CD4-positive, alpha-beta T cell treated with Interleukin-6 at 100 ng/mL for 8 hours (primary cell): ENCODE measurements around the gene RIOK3.
"Not testable (repeated sequence)": the region's sequence is repeated elsewhere in the genome, so short reads cannot be mapped to it uniquely, and the experiment has no call there.

Experiments used
- DNase-seq: peaks from one replicate; pipeline ENCODE4 v3.0.0-alpha.2; 2020; ENCODE audit warnings: mixed read lengths, low spot score

Gene RIOK3, protein sequence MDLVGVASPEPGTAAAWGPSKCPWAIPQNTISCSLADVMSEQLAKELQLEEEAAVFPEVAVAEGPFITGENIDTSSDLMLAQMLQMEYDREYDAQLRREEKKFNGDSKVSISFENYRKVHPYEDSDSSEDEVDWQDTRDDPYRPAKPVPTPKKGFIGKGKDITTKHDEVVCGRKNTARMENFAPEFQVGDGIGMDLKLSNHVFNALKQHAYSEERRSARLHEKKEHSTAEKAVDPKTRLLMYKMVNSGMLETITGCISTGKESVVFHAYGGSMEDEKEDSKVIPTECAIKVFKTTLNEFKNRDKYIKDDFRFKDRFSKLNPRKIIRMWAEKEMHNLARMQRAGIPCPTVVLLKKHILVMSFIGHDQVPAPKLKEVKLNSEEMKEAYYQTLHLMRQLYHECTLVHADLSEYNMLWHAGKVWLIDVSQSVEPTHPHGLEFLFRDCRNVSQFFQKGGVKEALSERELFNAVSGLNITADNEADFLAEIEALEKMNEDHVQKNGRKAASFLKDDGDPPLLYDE

DNA sequence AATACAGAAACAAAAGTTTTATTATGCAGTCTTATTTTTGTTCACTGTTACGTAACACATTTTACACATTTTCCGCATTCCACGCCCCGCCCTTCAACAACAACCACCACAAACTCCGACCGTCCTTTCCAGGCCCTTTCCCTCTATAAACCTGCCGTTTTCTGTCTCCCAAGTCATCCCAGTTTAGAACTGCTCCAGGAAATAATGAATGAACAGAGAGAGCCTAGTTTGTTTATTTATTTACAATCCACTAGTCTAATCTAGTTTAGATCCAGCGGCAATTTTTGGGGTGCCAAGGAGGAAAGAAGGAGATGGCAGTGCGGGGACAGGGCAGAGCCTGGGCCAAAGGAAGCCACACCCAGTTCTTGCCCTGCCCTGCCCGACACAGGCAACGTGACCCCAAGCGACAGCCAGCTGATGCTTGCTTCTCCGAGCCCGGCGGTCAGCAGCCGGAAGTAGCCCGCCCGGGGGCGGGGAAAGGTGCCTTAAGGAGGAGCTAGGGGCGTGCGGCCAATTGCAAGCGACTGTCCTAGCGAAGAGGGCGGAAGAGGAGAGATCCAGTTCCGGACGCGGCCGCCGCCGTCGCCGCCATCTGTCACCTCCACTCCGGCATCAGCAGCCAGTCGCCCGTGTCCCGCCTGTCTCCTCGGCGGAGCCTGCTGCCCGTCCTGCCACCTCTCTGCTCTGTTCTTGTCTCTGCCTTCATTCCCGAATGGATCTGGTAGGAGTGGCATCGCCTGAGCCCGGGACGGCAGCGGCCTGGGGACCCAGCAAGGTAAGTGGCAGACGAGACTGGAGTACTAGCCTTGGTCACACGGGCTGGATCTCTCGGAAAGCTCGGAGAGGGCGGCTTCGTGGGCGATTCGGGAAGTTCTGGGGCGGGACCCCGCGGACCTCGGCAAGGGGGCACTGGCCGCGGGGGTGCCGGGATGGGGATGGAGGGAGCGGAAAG, at the start of gene RIOK3:
Gene RIOK3 (plus strand): TSS at position 560 of the 952 bp plus-strand sequence. CDS start 153 bp downstream, at position 713.
- DNase-seq: peak; percentile 86

DNA sequence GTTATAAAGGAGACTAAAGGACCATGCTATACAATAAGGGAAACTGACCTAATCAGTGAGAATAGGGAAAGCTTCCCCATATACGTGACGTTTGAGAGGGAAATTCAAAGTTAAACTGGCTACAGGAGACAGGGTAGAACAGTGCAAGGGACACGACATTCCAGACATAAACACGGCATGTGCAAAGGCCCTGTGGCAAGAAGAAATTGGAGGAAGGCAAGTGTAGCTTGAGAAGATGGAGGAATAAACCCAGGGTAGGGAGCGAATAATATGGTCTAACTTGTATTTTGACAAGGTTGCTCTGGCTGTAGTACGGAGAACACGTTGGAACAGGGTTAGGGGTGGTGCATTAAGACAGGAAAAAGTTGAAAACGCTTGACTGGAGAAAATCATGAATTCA, 49.8 kb upstream of the RIOK3 start:
- no peak for DNase-seq

- DNase-seq: no peak
Measured at GRCh38 chr18:23405636-23406035, 47.5 kb upstream of the RIOK3 start.

- no peak for DNase-seq
Measured at GRCh38 chr18:23406271-23406787, 46.8 kb upstream of the RIOK3 start.

GRCh38 chr18:23412351-23412964, 40.6 kb upstream of the RIOK3 start:
- DNase-seq: no peak

- DNase-seq: no peak
Measured at GRCh38 chr18:23415515-23415914, 37.6 kb upstream of the RIOK3 start.

DNA sequence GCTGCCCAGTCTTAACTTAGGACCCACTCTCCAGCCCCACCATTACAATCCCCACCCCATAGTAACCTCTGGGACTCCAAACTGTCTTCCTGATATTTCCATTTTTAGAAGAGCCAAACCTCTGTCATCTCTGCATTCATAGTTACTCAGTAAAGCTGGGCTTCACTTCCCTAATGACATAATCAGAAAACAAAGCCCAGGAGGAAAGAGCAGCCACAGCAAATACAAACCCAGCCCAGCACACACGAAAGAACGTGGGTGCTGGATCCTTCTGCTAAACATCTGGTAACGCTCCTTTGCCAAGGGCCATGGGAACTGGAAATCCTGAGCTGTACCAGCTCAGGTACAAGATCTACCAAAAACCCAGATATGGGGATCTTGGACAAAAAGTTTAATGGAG, 36.8 kb upstream of the RIOK3 start:
- no peak for DNase-seq

DNA sequence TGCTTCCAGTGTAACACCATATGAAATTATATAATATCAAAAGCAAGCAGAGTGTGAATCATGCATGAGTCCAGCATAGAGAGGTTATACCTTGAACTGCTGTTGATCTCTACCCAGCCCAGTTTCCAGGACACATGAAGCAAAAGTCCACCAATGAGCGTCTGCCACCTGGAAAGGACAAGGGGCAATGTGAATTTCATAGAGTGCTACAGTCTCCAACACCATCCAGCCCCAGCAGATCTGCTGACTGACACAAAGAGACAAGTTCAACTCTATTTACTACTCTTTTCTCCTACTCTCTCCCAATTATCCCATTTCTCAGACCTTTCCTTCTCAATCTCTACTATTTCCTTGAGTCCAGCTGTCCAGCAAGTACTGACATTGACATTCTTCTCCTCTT, 31.8 kb upstream of the RIOK3 start:
- DNase-seq: no peak

- no peak for DNase-seq
Measured at GRCh38 chr18:23422751-23423418, 30.2 kb upstream of the RIOK3 start.

DNA sequence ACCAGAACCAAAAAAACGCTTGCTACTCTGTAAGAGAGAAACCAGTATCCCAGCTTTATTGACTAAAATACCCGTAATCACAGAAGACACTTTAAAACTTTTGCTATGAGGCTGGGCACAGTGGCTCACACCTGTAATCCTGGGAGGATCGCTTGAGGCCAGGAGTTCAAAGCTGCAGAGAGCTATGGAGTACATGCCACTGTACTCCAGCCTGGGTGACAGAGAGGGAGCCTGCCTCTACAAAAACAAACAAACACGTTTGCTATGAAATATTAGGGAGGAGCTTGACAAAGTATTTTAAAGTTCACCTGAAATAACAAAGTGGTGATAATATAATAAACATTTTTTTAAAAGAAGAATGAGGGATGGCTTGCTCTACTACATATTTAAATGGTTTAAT, 28.5 kb upstream of the RIOK3 start:
- DNase-seq: no peak

- DNase-seq: no peak
Measured at GRCh38 chr18:23428821-23429220, 24.3 kb upstream of the RIOK3 start.

DNA sequence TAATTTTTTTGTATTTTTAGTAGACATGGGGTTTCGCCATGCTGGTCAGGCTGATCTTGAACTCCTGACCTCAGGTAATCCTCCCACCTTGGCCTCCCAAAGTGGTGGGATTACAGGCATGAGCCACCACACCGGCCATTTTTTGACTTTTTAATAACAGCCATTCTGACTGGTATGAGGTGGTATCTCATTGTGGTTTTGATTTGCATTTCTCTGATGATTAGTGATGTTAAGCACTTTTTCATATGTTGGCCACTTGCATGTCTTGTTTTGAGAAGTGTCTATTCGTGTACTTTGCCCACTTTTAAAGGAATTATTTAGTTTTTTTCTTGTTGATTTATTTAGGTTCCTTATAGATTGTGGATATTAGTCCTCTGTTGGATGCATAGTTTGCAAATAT, 23.5 kb upstream of the RIOK3 start:
- DNase-seq: not testable (repeated sequence)

GRCh38 chr18:23433360-23433759, 19.7 kb upstream of the RIOK3 start:
- DNase-seq: no peak

DNA sequence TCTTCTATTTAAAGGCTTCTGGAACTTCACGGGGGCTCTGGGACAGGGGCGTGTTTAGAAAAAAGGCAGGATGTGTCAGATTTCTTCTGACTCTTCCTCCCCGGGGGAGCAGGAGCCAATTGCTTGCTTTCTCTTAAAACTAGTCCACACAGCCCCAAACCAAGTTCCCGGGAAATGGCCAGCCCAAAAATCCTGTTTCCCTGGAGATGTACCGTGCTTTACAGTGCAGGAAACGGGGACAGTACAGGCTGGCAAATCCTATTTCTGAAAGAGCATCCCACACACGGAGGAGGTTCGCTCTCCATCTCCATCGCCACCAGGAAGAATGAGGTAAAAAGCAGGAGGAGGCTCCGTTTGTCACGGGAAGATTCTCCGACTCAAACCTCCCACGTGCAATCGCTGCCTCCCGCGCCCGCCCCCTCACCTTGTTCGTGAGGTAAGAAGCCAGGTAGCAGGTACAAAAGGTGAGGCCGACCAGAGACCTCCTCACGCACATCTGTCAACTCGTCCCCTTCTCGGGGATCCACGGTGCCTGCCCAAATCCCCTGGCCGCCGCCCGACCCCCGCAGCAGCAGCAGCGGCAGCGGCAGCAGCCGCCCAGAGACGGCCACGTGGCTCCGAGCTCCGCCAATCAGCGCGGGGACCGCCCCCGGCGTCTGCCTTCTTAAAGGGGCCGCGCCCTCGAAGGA, 15.6 kb upstream of the RIOK3 start:
- peak; percentile 67 for DNase-seq

DNA sequence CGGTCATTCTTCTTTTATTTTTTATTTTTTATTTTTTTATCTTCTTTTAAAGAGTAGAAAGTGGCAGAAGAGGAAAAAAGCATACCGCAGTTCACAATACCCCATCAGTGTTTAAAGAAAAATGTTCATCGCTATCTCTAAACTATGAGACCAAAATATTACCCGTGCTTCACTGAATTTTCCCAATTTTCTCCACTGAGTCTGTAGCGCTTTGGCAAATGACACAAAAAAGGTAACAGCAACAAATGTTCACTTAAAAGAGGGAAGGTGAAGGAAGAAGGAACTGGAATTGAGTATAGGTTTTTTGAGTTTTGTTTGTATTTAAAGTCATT, 15.1 kb upstream of the RIOK3 start:
- DNase-seq: no peak

GRCh38 chr18:23438608-23439366, 14.3 kb upstream of the RIOK3 start:
- DNase-seq: no peak

GRCh38 chr18:23440131-23440530, 13.0 kb upstream of the RIOK3 start:
- DNase-seq: no peak

DNA sequence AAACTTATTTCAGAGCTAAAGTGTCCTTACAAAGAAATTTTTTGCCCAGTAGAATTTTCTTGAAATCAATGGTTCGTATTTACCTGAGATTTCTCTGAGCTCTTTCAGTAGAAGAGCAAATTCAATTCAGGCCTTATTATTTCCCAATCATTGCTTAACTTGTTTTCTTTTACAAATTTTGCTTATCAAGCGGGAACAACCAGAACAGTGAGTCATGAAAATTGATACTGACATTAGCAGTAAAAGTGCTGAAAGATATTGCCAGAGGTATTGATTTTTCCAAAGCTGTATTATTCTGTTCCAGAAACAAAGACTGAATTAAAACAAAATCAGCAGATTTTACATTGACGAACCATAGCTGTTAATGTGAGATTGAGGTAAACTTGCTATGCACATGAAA, 10.1 kb upstream of the RIOK3 start:
- no peak for DNase-seq

GRCh38 chr18:23448291-23448690, 4.8 kb upstream of the RIOK3 start:
- DNase-seq: no peak

DNA sequence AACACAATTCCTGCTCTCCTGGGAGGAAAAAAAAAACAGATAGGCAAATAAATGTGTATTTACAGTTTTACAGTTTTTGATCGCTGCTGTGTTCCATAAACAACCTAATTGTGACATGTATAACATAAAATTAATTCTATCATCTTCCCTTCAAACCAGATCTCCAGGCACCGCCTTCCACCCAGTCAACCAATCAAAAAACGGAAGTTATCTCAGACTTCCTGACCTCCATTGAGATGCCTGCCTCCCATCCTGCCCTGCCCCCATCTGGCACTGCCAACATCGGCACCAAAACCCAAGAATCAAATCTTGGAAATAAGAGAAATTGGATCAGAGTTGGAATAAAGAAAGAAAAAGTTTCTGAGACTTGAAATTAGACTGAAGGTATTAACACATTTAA, 3.1 kb upstream of the RIOK3 start:
- DNase-seq: no peak
